K562 (cell line): ENCODE results near the gene DAZAP1. TPM values are rescaled to one million over a fixed set of nuclear protein-coding genes. Genes with fewer than 3 reads are reported as not detected.

Source experiments
- ATAC-seq: fragments of 200-7000 bp; cut with Tn5 transposase; 3 replicates; pipeline ENCODE4 v1.9.1; 2020; ENCODE audit warnings: moderate library complexity
- BruUV-seq: library from RNA; stranded (reverse); fragments of 400-500 nt; replicated peaks from 2 replicates; lab custom pipeline; 2021; lab: Mats Ljungman, UMichigan
- CTCF ChIA-PET: fragments of 300-600 bp; formaldehyde crosslinking; extraction: SDS; loops from one replicate; lab custom pipeline; 2021; ENCODE audit warnings: low intra/inter-chr PET ratio; lab: Yijun Ruan, JAX
- POLR2A ChIA-PET: fragments of 300-600, 350-650 bp; sonication (Branson Sonifier 250); formaldehyde crosslinking; extraction: SDS; loops from one replicate; lab custom pipeline; 2021; ENCODE audit warnings: antibody characterized with exemption, inconsistent platforms; lab: Yijun Ruan, JAX
- DNase-seq, 4 experiments: peaks; one replicate each; pipeline versions ENCODE4 v3.0.0 to v3.0.0-alpha.2; 2011 to 2018; ENCODE audit warnings: low spot score in 3 of 4, mixed read lengths in 3 of 4; ENCODE audit errors: extremely low read depth in 1 of 4
- FAIRE-seq: peaks from 2 replicates; lab custom pipeline; 2011; peaks lifted over from hg19 to GRCh38; lab: Jason Lieb, UNC
- H2AFZ ChIP-seq: 2 replicates; pipeline ENCODE4 v1.6.0; 2011; ENCODE audit warnings: low read depth, low read length, control low read depth, inconsistent platforms
- H3K27ac ChIP-seq: fragments of 200-600 bp; 3 replicates; pipeline ENCODE4 v1.8.0; 2011; ENCODE audit warnings: low read depth, mild to moderate bottlenecking, control low read depth, inconsistent platforms, low read length, moderate library complexity, mixed read lengths; ENCODE audit errors: extremely low read depth
- H3K27me3 ChIP-seq, 2 experiments: fragments of 300-600 bp in 1 of 2; 2 replicates in 1 of 2; 3 replicates in 1 of 2; pipeline versions ENCODE4 v1.6.0 to v1.8.0; 2011; ENCODE audit warnings: inconsistent platforms in 2 of 2, low read length in 2 of 2, mild to moderate bottlenecking in 1 of 2, mixed read lengths in 1 of 2, moderate library complexity in 1 of 2; ENCODE audit not compliant: control insufficient read depth in 2 of 2, insufficient read depth in 2 of 2
- H3K36me3 ChIP-seq: fragments of 300-600 bp; 3 replicates; pipeline ENCODE4 v1.8.0; 2011; ENCODE audit warnings: mild to moderate bottlenecking, low read length, inconsistent platforms; ENCODE audit not compliant: control insufficient read depth, insufficient read depth
- H3K4me1 ChIP-seq, 2 experiments: fragments of 200-600 bp in 1 of 2; replicated peaks in 1 of 2; 2 replicates in 1 of 2; 3 replicates in 1 of 2; pipeline versions ENCODE4 v1.5.1 to v1.8.0; 2011; ENCODE audit warnings: inconsistent platforms in 2 of 2, low read length in 2 of 2, mild to moderate bottlenecking in 1 of 2, mixed read lengths in 1 of 2, moderate library complexity in 1 of 2; ENCODE audit not compliant: control insufficient read depth in 2 of 2, insufficient read depth in 2 of 2
- H3K4me2 ChIP-seq: 2 replicates; pipeline ENCODE4 v1.6.1; 2011; ENCODE audit warnings: low read length, control low read depth, inconsistent platforms, mixed read lengths; ENCODE audit not compliant: insufficient read depth
- H3K4me3 ChIP-seq: fragments of 200-600 bp; sonication (generic), shearing (Covaris generic); 2 replicates; pipeline ENCODE4 v1.5.1; 2016; ENCODE audit warnings: control low read depth, inconsistent platforms
- H3K79me2 ChIP-seq: fragments of 200-600 bp; 3 replicates; pipeline ENCODE4 v1.8.0; 2011; ENCODE audit warnings: low read length, inconsistent platforms; ENCODE audit not compliant: control insufficient read depth, insufficient read depth
- H3K9ac ChIP-seq, 2 experiments: 2 replicates each; pipeline versions ENCODE4 v1.6.0 to v1.6.1; 2011; ENCODE audit warnings: low read depth in 2 of 2, low read length in 2 of 2, control low read depth in 1 of 2, inconsistent platforms in 1 of 2, mild to moderate bottlenecking in 1 of 2, mixed read lengths in 1 of 2; ENCODE audit not compliant: insufficient read depth in 1 of 2
- H3K9me1 ChIP-seq: one replicate; pipeline ENCODE4 v1.6.0; 2011; ENCODE audit warnings: inconsistent platforms, mild to moderate bottlenecking, low read length, moderate library complexity; ENCODE audit not compliant: control insufficient read depth, insufficient read depth
- H3K9me3 ChIP-seq: replicated peaks from 2 replicates; pipeline ENCODE4 v1.5.1; 2011; ENCODE audit warnings: low read depth, low read length, inconsistent platforms; ENCODE audit not compliant: control insufficient read depth, insufficient read depth
- H4K20me1 ChIP-seq: replicated peaks from 2 replicates; pipeline ENCODE4 v1.6.1; 2011; ENCODE audit warnings: low read length, inconsistent platforms, mixed read lengths; ENCODE audit not compliant: control insufficient read depth, insufficient read depth
- ATF1 ChIP-seq, 2 experiments: fragments of 450-650 bp in 1 of 2; IDR thresholded peaks; 2 replicates each; pipeline ENCODE4 v1.6.1; 2016; ENCODE audit warnings: missing compliant biosample characterization in 1 of 2, missing genetic modification characterization in 1 of 2
- FOXJ2 ChIP-seq: fragments of 200-800 bp; sonication (Bioruptor generic); IDR thresholded peaks from 2 replicates; pipeline ENCODE4 v1.6.1; 2016; ENCODE audit warnings: missing genetic modification characterization, missing compliant biosample characterization
- HMGN3 ChIP-seq: IDR thresholded peaks from 2 replicates; pipeline ENCODE4 v1.6.1; 2011; ENCODE audit warnings: borderline replicate concordance, low read depth, mild to moderate bottlenecking, mixed read lengths, low read length; ENCODE audit not compliant: insufficient read length; ENCODE audit errors: extremely low read depth
- KDM1A ChIP-seq, 2 experiments: fragments of 450-650 bp; IDR thresholded peaks; 2 replicates each; pipeline ENCODE4 v1.6.1; 2016; ENCODE audit warnings: mild to moderate bottlenecking in 2 of 2
- MBD2 ChIP-seq: sonication (generic); IDR thresholded peaks from 2 replicates; pipeline ENCODE4 v1.6.1; 2016; ENCODE audit warnings: low read depth, borderline replicate concordance
- NEUROD1 ChIP-seq: fragments of 150-350 bp; IDR thresholded peaks from 2 replicates; pipeline ENCODE4 v1.6.1; 2014; ENCODE audit warnings: borderline replicate concordance, low read length, low read depth; ENCODE audit not compliant: partially characterized antibody
- NFYB ChIP-seq: IDR thresholded peaks from 2 replicates; pipeline ENCODE4 v1.6.1; 2011; ENCODE audit warnings: mild to moderate bottlenecking, moderate library complexity; ENCODE audit not compliant: insufficient read length; ENCODE audit errors: extremely low read depth
- POLR2G ChIP-seq: fragments of 200-400 bp; formaldehyde crosslinking; IDR thresholded peaks from 2 replicates; pipeline ENCODE4 v1.6.1; 2017; ENCODE audit warnings: low read depth, mild to moderate bottlenecking, antibody characterized with exemption, low read length, moderate library complexity
- SP2 ChIP-seq: IDR thresholded peaks from 2 replicates; pipeline ENCODE4 v1.6.1; 2011; ENCODE audit warnings: mild to moderate bottlenecking, low read depth, low read length, moderate library complexity; ENCODE audit not compliant: poor library complexity, severe bottlenecking; ENCODE audit errors: extremely low read depth
- ZNF263 ChIP-seq: sonication (generic); formaldehyde crosslinking; IDR thresholded peaks from 2 replicates; pipeline ENCODE4 v1.8.0; 2022; ENCODE audit warnings: mild to moderate bottlenecking, missing genetic modification reagents, borderline replicate concordance
- ZNF778 ChIP-seq: fragments of 450-650 bp; formaldehyde crosslinking; IDR thresholded peaks from 2 replicates; pipeline ENCODE4 v1.4.0; 2020; ENCODE audit warnings: mild to moderate bottlenecking, moderate library complexity
- ZSCAN29 ChIP-seq: fragments of 450-650 bp; IDR thresholded peaks from 2 replicates; pipeline ENCODE4 v1.6.1; 2017
- WGBS: fragments of 100-300 bp; shearing (Covaris generic); methylation state at CpG from one replicate; pipeline ENCODE4 v1.1.6; 2016; ENCODE audit warnings: low coverage, mixed read lengths; ENCODE audit not compliant: insufficient coverage; ENCODE audit errors: missing lambda C conversion rate; 5-methylcytosine and 5-hydroxymethylcytosine counted together
- in situ Hi-C: fragments of 300-500 bp; cut with MboI; formaldehyde crosslinking; loops from 4 replicates; pipeline ENCODE4 v1.15.0; 2018; ENCODE audit warnings: inconsistent platforms, mixed read lengths
- intact Hi-C: fragments of 100-400 bp; cut with micrococcal nuclease; formaldehyde crosslinking; loops from 2 replicates; pipeline ENCODE4 v1.14.2; 2022
- polyA plus RNA-seq, 8 experiments: library from polyadenylated mRNA; depleted of rRNA in 4 of 8; stranded (reverse) in 5 of 8; unstranded in 3 of 8; fragments of >200 nt; fragmentation: Nextera tagmentation in 2 of 8; fragmentation: Illumina TruSeq in 1 of 8; extraction: Ambion mirVana in 2 of 8; extraction: Trizol in 1 of 8; gene quantifications; 2 replicates each; pipeline versions ENCODE4 v1.2.1 to v1.2.3, GENCODE V29; 2011 to 2014; ENCODE audit warnings: inconsistent platforms in 1 of 8, missing spikeins in 1 of 8
- total RNA-seq, 7 experiments: library from RNA; depleted of rRNA in 6 of 7; stranded (reverse); fragments of >200 nt in 6 of 7; fragmentation: Illumina TruSeq in 2 of 7; extraction: Trizol in 2 of 7; gene quantifications; 2 replicates each; pipeline versions ENCODE4 v1.2.1 to v1.2.3, GENCODE V29; 2011 to 2021; ENCODE audit warnings: low replicate concordance in 1 of 7
- TF ChIP-seq, protein P1 (sequence below), 2 experiments: fragments of 450-650 bp in 1 of 2; sonication (generic) in 1 of 2; formaldehyde crosslinking in 1 of 2; IDR thresholded peaks in 1 of 2; conservative IDR thresholded peaks in 1 of 2; 2 replicates each; pipeline versions ENCODE4 v1.6.1 to v1.8.1; 2016 to 2023; ENCODE audit warnings: mild to moderate bottlenecking in 2 of 2, moderate library complexity in 2 of 2, inconsistent platforms in 1 of 2, missing genetic modification reagents in 1 of 2
- TF ChIP-seq, protein P2 (sequence below), 3 experiments: fragments of 200-800 bp in 1 of 3; sonication (Bioruptor generic) in 1 of 3; sonication (generic) in 1 of 3; formaldehyde crosslinking in 1 of 3; IDR thresholded peaks; 2 replicates each; pipeline versions ENCODE4 v1.6.1 to v1.8.0; 2016 to 2022; ENCODE audit warnings: mild to moderate bottlenecking in 2 of 3, missing compliant biosample characterization in 2 of 3, missing genetic modification characterization in 2 of 3, missing genetic modification reagents in 1 of 3

Gene DAZAP1
- total and polyA plus RNA-seq, 9 of the 15 experiments (the other 6 are each of a cell fraction or from before 2014, with no cell fraction given): 10.8 to 289 (median 142) TPM

DNA sequence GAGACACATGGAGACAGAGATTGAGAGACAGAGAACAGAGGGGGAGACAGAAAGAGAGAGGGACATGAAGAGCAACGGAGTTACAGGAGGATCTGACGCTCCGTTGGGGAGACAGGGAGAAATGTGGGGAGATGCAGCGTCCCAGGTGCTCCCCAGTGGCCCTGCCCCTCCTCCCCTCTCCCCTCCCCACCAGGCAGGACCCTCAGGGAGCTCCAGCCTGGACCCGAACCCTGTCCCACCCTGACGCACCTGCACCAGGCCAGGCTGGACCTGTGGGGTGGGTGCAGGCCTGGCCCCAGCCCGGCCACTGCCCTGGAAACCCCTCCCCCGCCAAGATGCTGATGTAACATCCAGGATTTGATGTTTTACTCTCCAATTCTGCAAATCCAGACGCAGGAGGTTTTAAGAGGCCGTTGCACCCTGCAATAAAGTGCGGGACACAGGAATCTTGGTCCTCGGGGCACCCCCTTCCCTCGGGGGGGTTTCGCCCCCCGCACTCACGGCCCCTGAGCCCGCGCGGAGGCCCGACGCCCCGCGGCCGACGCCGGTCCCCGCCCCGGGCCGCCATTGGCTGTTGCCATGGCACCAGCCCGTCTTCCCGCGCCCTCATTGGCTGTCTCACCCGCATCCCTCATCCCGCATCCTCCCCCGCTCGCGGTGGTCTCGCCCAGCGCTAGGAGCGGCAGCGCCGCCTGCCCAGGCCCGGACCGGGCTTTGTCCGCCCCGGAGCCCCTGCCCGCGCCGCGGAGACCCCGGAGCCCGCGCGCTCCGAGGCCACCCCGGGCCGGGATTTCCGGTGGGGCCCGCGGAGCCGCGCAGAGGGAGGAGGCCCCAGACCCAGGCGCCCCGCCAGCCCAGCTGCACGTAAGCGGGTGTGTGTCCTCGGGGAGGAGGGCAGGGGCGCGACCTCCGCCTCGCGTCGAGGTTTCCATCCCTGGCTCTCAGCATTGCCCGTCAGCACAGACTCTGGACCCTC, 42.4 kb downstream of the DAZAP1 start, which contains the start of gene APC2:
APC2 (plus strand) TSS at position 655 of the 976 bp plus-strand sequence. CDS start 2,881 bp downstream, outside the sequence.
- CTCF ChIA-PET: interaction anchor here (0.5 to 0.6 kb wide), 2 partner anchors 468 to 488 kb away, joined by 3 to 6 read pairs; no protein-coding TSS in a partner anchor
- Histone ChIP-seq H2AFZ (no peak within 1 kb of the TSS), H3K9ac (no peak within 1 kb of the TSS)
- no peak for TF ChIP-seq ATF1 (CRISPR knock-in tag; IDR thresholded peaks at IDR 0.05)
- TF ChIP-seq ATF1 (tag; IDR thresholded peaks at IDR 0.05): 0 out of 2 replicates have a peak, but pooled peaks have one; percentile 32
- TF ChIP-seq ZSCAN29: no peak
- no peak for TF ChIP-seq ZNF778 (CRISPR knock-in tag)
- peak; percentile 63 for TF ChIP-seq NEUROD1
- peak; percentile 86 for TF ChIP-seq ZNF263
- peak; percentile 83 for TF ChIP-seq NFYB
- TF ChIP-seq MBD2: peak; percentile 59; the same call in 1 of the 2 replicates
- TF ChIP-seq FOXJ2: no peak
- TF ChIP-seq KDM1A (IDR thresholded peaks at IDR 0.05): peak; percentile 76 to 87
- peak; percentile 12 for TF ChIP-seq SP2
- TF ChIP-seq POLR2G: peak; percentile 37; the same call in 1 of the 2 replicates
- peak; percentile 37 for TF ChIP-seq HMGN3
- TF ChIP-seq, protein P1, sequence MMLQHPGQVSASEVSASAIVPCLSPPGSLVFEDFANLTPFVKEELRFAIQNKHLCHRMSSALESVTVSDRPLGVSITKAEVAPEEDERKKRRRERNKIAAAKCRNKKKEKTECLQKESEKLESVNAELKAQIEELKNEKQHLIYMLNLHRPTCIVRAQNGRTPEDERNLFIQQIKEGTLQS (IDR thresholded peaks at IDR 0.05): peak; percentile 71
- TF ChIP-seq, protein P1 (CRISPR knock-in tag; conservative IDR thresholded peaks at IDR 0.05): no peak
- TF ChIP-seq, protein P2, sequence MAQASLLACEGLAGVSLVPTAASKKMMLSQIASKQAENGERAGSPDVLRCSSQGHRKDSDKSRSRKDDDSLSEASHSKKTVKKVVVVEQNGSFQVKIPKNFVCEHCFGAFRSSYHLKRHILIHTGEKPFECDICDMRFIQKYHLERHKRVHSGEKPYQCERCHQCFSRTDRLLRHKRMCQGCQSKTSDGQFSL (CRISPR knock-in tag; IDR thresholded peaks at IDR 0.05): 0 out of 2 replicates have a peak, but pooled peaks have one; percentile 31
- TF ChIP-seq, protein P2 (tag; IDR thresholded peaks at IDR 0.05): no peak

More for the DNA sequence above, 42.4 kb downstream of the DAZAP1 start, which contains the start of gene APC2:
- FAIRE-seq: no peak
- intact Hi-C loops (loop anchor here (10.0 kb wide), 1 partner anchor 175 kb away; the partner anchor contains the start of gene FAM174C), in situ Hi-C loops (no loop called here)
- Histone ChIP-seq H3K9me3 (no peaks in the 10 kb centered on the region), H4K20me1 (peaks cover 17% of the 10 kb centered on the region; the same call in 1 of the 2 replicates), H3K79me2 (no peaks in the 10 kb centered on the region), H3K27ac (no peak within 1 kb of the TSS), H3K4me2 (no peak within 1 kb of the TSS), H3K9me1 (no peaks in the 10 kb centered on the region), H3K27me3 (peaks cover 0 to 12% of the 10 kb centered on the region in 2 experiments; a peak in 1 of 5 replicates), H3K4me1 (peaks cover 0 to 74% of the 10 kb centered on the region in 2 experiments; a peak in 4 of 5 replicates), H3K36me3 (no peaks in the 10 kb centered on the region), H3K4me3 (no peak within 1 kb of the TSS)
- ATAC-seq: peak; percentile 53
- 3% methylated on average over 44 of the region's 74 CpGs for WGBS
- peak; percentile 69 to 96 (median 94) for DNase-seq
- POLR2A ChIA-PET: interaction anchor here (1.2 to 1.5 kb wide), 2 partner anchors 10 to 180 kb away, joined by 3 to 5 read pairs; partner anchors contain the start of gene CIRBP
- no TSS peak for BruUV-seq
